ENCODE measurements around the gene ARPC2. TPM values are rescaled to one million over a fixed set of nuclear protein-coding genes. Genes with fewer than 3 reads are reported as not detected.

Gene ARPC2
- total and polyA plus RNA-seq, 2 of the 13 experiments (the other 11 are each of a cell fraction or from before 2014, with no cell fraction given): 168 to 303 TPM

- TF ChIP-seq HNF4G (IDR thresholded peaks at IDR 0.05; ENCODE audit: borderline replicate concordance, low read depth, low read length) (no peak), HNF4G (CRISPR knock-in tag; IDR thresholded peaks at IDR 0.05; ENCODE audit: borderline replicate concordance, low read depth) (no peak), ZSCAN5A (CRISPR knock-in tag; IDR thresholded peaks at IDR 0.05; ENCODE audit: borderline replicate concordance) (no peak), HNRNPK (IDR thresholded peaks at IDR 0.05; ENCODE audit: low read depth, low read length, poor library complexity, severe bottlenecking) (no peak), ZNF781 (CRISPR knock-in tag; IDR thresholded peaks at IDR 0.05; ENCODE audit: borderline replicate concordance, not compliant biosample characterization) (peak; percentile 38), BORCS8-MEF2B (CRISPR knock-in tag; IDR thresholded peaks at IDR 0.05) (no peak), NFE2 (CRISPR knock-in tag; IDR thresholded peaks at IDR 0.05) (no peak), KLF13 (CRISPR knock-in tag; IDR thresholded peaks at IDR 0.05) (no peak), MXI1 (IDR thresholded peaks at IDR 0.05; ENCODE audit: borderline replicate concordance, low read depth, low read length) (peak; percentile 33; the same call in 1 of the 3 replicates), DMAP1 (CRISPR knock-in tag; IDR thresholded peaks at IDR 0.05) (peak; percentile 40; the same call in 1 of the 2 replicates), ZNF264 (CRISPR knock-in tag; IDR thresholded peaks at IDR 0.05) (peak; percentile 60; the same call in 1 of the 2 replicates), CBX5 (CRISPR knock-in tag; IDR thresholded peaks at IDR 0.05; ENCODE audit: borderline replicate concordance) (peak; percentile 97), ZBTB44 (CRISPR knock-in tag; IDR thresholded peaks at IDR 0.05) (0 out of 2 replicates have a peak, but pooled peaks have one; percentile 52), KDM5B (CRISPR knock-in tag; IDR thresholded peaks at IDR 0.05; ENCODE audit: borderline replicate concordance) (0 out of 2 replicates have a peak, but pooled peaks have one; percentile 16), ZNF441 (CRISPR knock-in tag; IDR thresholded peaks at IDR 0.05; ENCODE audit: borderline replicate concordance) (no peak), KAT7 (CRISPR knock-in tag; IDR thresholded peaks at IDR 0.05; ENCODE audit: borderline replicate concordance) (peak; percentile 68; the same call in 1 of the 2 replicates), ZNF3 (CRISPR knock-in tag; IDR thresholded peaks at IDR 0.05) (peak; percentile 57; the same call in 1 of the 2 replicates), ZNF367 (CRISPR knock-in tag; IDR thresholded peaks at IDR 0.05; ENCODE audit: borderline replicate concordance) (no peak), ZNF333 (CRISPR knock-in tag; IDR thresholded peaks at IDR 0.05; ENCODE audit: borderline replicate concordance) (no peak), SOX6 (IDR thresholded peaks at IDR 0.05) (no peak), SOX6 (CRISPR knock-in tag; IDR thresholded peaks at IDR 0.05) (peak; percentile 65)
- TF ChIP-seq, protein P1, sequence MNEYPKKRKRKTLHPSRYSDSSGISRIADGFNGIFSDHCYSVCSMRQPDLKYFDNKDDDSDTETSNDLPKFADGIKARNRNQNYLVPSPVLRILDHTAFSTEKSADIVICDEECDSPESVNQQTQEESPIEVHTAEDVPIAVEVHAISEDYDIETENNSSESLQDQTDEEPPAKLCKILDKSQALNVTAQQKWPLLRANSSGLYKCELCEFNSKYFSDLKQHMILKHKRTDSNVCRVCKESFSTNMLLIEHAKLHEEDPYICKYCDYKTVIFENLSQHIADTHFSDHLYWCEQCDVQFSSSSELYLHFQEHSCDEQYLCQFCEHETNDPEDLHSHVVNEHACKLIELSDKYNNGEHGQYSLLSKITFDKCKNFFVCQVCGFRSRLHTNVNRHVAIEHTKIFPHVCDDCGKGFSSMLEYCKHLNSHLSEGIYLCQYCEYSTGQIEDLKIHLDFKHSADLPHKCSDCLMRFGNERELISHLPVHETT (CRISPR knock-in tag; conservative IDR thresholded peaks at IDR 0.05): no peak; the same call in 1 of the 2 replicates
- TF ChIP-seq, protein P2, sequence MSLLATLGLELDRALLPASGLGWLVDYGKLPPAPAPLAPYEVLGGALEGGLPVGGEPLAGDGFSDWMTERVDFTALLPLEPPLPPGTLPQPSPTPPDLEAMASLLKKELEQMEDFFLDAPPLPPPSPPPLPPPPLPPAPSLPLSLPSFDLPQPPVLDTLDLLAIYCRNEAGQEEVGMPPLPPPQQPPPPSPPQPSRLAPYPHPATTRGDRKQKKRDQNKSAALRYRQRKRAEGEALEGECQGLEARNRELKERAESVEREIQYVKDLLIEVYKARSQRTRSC (CRISPR knock-in tag; IDR thresholded peaks at IDR 0.05; ENCODE audit: low read depth): no peak
- TF ChIP-seq, protein P3, sequence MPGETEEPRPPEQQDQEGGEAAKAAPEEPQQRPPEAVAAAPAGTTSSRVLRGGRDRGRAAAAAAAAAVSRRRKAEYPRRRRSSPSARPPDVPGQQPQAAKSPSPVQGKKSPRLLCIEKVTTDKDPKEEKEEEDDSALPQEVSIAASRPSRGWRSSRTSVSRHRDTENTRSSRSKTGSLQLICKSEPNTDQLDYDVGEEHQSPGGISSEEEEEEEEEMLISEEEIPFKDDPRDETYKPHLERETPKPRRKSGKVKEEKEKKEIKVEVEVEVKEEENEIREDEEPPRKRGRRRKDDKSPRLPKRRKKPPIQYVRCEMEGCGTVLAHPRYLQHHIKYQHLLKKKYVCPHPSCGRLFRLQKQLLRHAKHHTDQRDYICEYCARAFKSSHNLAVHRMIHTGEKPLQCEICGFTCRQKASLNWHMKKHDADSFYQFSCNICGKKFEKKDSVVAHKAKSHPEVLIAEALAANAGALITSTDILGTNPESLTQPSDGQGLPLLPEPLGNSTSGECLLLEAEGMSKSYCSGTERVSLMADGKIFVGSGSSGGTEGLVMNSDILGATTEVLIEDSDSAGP (CRISPR knock-in tag; IDR thresholded peaks at IDR 0.05; ENCODE audit: borderline replicate concordance): peak; percentile 87
Observed at GRCh38 chr2:218301176-218301819, 84.3 kb downstream of the ARPC2 start (continued).
